HG02973 (cell line): ENCODE results near the gene PSMA2.

Experiments
- ATAC-seq: cut with Tn5 transposase; IDR thresholded peaks from one replicate; pipeline ENCODE4 v1.9.1; 2021; ENCODE audit warnings: moderate library complexity; ENCODE audit not compliant: unreplicated experiment

PSMA2 gene

GRCh38 chr7:42940985-42941847 is 9.2 kb upstream of the PSMA2 start:
- ATAC-seq, result no peak

GRCh38 chr7:42939457-42940240 is 7.7 kb upstream of the PSMA2 start:
- no peak for ATAC-seq

GRCh38 chr7:42935861-42936260 is 3.9 kb upstream of the PSMA2 start:
- no peak for ATAC-seq

- ATAC-seq, result no peak
Measured at GRCh38 chr7:42934291-42934690, 2.3 kb upstream of the PSMA2 start.

- ATAC-seq, result no peak
Measured at GRCh38 chr7:42932811-42933591, 1.0 kb upstream of the PSMA2 start.

- ATAC-seq, result no peak
Measured at GRCh38 chr7:42931447-42931833, 534 bp downstream of the PSMA2 start.

- ATAC-seq, result no peak
Measured at GRCh38 chr7:42930889-42931288, 1.1 kb downstream of the PSMA2 start.

- ATAC-seq, result no peak
Measured at GRCh38 chr7:42929449-42929848, 2.5 kb downstream of the PSMA2 start.

GRCh38 chr7:42928754-42929153 is 3.2 kb downstream of the PSMA2 start:
- no peak for ATAC-seq

GRCh38 chr7:42926204-42926603 is 5.8 kb downstream of the PSMA2 start:
- ATAC-seq, result no peak

- ATAC-seq, result no peak
Measured at GRCh38 chr7:42925630-42926029, 6.3 kb downstream of the PSMA2 start.

GRCh38 chr7:42924223-42924838 is 7.6 kb downstream of the PSMA2 start:
- no peak for ATAC-seq

GRCh38 chr7:42922017-42922753 is 9.8 kb downstream of the PSMA2 start:
- ATAC-seq, result no peak

GRCh38 chr7:42915356-42915755 is 16.6 kb downstream of the PSMA2 start:
- ATAC-seq, result no peak

GRCh38 chr7:42914421-42915045 is 17.4 kb downstream of the PSMA2 start:
- no peak for ATAC-seq

GRCh38 chr7:42914009-42914408 is 18.0 kb downstream of the PSMA2 start:
- ATAC-seq, result no peak

GRCh38 chr7:42913591-42913990 is 18.4 kb downstream of the PSMA2 start:
- ATAC-seq, result no peak

- ATAC-seq, result peak; percentile 88
Measured at GRCh38 chr7:42911454-42912447, 20.2 kb downstream of the PSMA2 start, which contains the start of gene C7orf25. Gene C7orf25, minus strand, starts transcription at chr7:42912070. Its CDS starts 1,170 bp downstream, at chr7:42910900.
